ENCODE results near the gene MRPS6. TPM values are rescaled to one million over a fixed set of nuclear protein-coding genes. Genes with fewer than 3 reads are reported as not detected.

The MRPS6 gene
- total and polyA plus RNA-seq, 10 of the 15 experiments (the other 5 are each of a cell fraction or from before 2014, with no cell fraction given), result 32.5 to 232 (median 90.3) TPM

DNA sequence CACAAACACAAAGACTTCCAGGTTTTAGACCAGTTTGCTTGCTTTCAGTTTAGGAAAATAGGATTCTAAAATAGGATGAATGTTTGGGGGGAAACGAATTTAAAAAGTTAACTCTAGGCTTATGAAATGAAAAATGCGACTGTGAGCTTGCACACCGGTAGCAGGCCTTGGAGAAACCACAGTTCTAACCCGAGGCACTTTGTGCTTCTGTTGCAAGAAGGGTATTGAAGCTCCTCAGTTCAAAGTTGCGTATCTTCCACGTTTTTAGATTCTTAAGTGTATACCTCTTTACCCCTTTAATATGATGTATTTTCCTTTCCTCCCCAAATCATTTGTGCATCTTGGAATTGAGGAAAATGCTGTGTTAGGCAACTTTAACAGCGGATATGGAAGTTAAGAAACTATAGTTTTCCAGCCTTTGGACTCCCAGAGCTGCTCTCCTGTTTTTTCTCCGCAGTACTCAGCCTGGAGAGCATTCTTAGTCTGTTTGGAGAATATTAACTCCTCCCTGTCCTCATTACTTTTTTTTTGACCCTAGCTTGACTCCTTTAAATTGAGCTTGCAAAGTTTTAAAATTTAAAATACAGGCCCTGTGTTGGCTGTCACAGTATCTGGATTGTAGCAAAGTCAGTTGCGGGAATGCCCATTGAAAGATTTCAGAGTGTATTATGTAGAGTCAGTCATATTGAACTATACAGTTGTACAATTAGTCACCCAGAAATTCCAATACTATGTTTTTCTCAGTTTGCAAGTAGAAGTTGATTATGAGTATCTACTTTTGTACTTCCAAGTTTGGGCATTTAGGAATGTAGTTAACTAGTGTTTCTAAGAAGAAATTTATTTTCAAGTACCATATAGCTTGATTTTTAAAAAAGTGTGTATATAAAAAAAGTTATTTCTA is 2.6 kb downstream of the MRPS6 start (continued):
- TF ChIP-seq WRNIP1 (IDR thresholded peaks at IDR 0.05; ENCODE audit: borderline replicate concordance, low read depth, low read length) (no peak), NFIC (IDR thresholded peaks at IDR 0.05; ENCODE audit: low read depth, low read length) (peak; percentile 19; the same call in 1 of the 2 replicates), CBFB (IDR thresholded peaks at IDR 0.05; ENCODE audit: low read depth) (no peak), RAD51 (IDR thresholded peaks at IDR 0.05) (no peak), TCF7 (IDR thresholded peaks at IDR 0.05; ENCODE audit: borderline replicate concordance) (no peak), SMC3 (IDR thresholded peaks at IDR 0.05; ENCODE audit: borderline replicate concordance, low read length) (no peak)
- TF ChIP-seq, protein P1, sequence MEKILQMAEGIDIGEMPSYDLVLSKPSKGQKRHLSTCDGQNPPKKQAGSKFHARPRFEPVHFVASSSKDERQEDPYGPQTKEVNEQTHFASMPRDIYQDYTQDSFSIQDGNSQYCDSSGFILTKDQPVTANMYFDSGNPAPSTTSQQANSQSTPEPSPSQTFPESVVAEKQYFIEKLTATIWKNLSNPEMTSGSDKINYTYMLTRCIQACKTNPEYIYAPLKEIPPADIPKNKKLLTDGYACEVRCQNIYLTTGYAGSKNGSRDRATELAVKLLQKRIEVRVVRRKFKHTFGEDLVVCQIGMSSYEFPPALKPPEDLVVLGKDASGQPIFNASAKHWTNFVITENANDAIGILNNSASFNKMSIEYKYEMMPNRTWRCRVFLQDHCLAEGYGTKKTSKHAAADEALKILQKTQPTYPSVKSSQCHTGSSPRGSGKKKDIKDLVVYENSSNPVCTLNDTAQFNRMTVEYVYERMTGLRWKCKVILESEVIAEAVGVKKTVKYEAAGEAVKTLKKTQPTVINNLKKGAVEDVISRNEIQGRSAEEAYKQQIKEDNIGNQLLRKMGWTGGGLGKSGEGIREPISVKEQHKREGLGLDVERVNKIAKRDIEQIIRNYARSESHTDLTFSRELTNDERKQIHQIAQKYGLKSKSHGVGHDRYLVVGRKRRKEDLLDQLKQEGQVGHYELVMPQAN (conservative IDR thresholded peaks at IDR 0.05), result no peak
- TF ChIP-seq, protein P2, sequence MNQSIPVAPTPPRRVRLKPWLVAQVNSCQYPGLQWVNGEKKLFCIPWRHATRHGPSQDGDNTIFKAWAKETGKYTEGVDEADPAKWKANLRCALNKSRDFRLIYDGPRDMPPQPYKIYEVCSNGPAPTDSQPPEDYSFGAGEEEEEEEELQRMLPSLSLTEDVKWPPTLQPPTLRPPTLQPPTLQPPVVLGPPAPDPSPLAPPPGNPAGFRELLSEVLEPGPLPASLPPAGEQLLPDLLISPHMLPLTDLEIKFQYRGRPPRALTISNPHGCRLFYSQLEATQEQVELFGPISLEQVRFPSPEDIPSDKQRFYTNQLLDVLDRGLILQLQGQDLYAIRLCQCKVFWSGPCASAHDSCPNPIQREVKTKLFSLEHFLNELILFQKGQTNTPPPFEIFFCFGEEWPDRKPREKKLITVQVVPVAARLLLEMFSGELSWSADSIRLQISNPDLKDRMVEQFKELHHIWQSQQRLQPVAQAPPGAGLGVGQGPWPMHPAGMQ (IDR thresholded peaks at IDR 0.05; ENCODE audit: borderline replicate concordance), result no peak
- TF ChIP-seq, protein P3, sequence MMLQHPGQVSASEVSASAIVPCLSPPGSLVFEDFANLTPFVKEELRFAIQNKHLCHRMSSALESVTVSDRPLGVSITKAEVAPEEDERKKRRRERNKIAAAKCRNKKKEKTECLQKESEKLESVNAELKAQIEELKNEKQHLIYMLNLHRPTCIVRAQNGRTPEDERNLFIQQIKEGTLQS (IDR thresholded peaks at IDR 0.05; ENCODE audit: borderline replicate concordance, extremely low read depth, low read depth, low read length), result no peak

All from GM12878 (cell line).